ENCODE results near the gene ERC2. TPM values are rescaled to one million over a fixed set of nuclear protein-coding genes. Genes with fewer than 3 reads are reported as not detected.

ERC2 gene
- total RNA-seq, 1 donor from 2014 or later = 0.99 TPM

GRCh38 chr3:55751730-55752129 is 716.5 kb downstream of the ERC2 start:
- no peak for TF ChIP-seq CTCF (IDR thresholded peaks at IDR 0.05; ENCODE audit: borderline replicate concordance)
- intact Hi-C loops (cut with micrococcal nuclease) = no loop called here
- H3K9me3 ChIP-seq (replicated peaks) = no peaks in the 10 kb centered on the region
- H3K36me3 ChIP-seq = no peaks in the 10 kb centered on the region
- no peak overlapping the region for H3K27ac ChIP-seq (replicated peaks)
- H3K27me3 ChIP-seq (ENCODE audit: low read depth) = peaks cover 31% of the 10 kb centered on the region
- no peak overlapping the region for H3K4me3 ChIP-seq
- DNase-seq = no peak
- H3K4me1 ChIP-seq = no peaks in the 10 kb centered on the region

- H3K4me1 ChIP-seq = no peaks in the 10 kb centered on the region
- no peaks in the 10 kb centered on the region for H3K36me3 ChIP-seq
- intact Hi-C loops (cut with micrococcal nuclease) = no loop called here
- no peak for TF ChIP-seq CTCF (IDR thresholded peaks at IDR 0.05; ENCODE audit: borderline replicate concordance)
- H3K9me3 ChIP-seq (replicated peaks) = no peaks in the 10 kb centered on the region
- H3K27me3 ChIP-seq (ENCODE audit: low read depth) = peaks cover 30% of the 10 kb centered on the region
- no peak for DNase-seq
- no peak overlapping the region for H3K27ac ChIP-seq (replicated peaks)
- H3K4me3 ChIP-seq = no peak overlapping the region
Observed at GRCh38 chr3:55750525-55750924, 717.7 kb downstream of the ERC2 start.

GRCh38 chr3:55749036-55749435 is 719.2 kb downstream of the ERC2 start:
- no peak for TF ChIP-seq CTCF (IDR thresholded peaks at IDR 0.05; ENCODE audit: borderline replicate concordance)
- intact Hi-C loops (cut with micrococcal nuclease) = loop anchor here (5.0 kb wide), 1 partner anchor 262 kb away; the partner anchor contains the start of gene WNT5A
- no peak overlapping the region for H3K27ac ChIP-seq (replicated peaks)

GRCh38 chr3:55746808-55747413 is 721.4 kb downstream of the ERC2 start:
- Histone ChIP-seq H3K27me3 (ENCODE audit: low read depth) (no peaks in the 10 kb centered on the region), H3K36me3 (no peaks in the 10 kb centered on the region), H3K27ac (replicated peaks) (no peak overlapping the region), H3K4me3 (no peak overlapping the region), H3K4me1 (no peaks in the 10 kb centered on the region), H3K9me3 (replicated peaks) (no peaks in the 10 kb centered on the region)
- DNase-seq = no peak
- intact Hi-C loops (cut with micrococcal nuclease) = loop anchor here (5.0 kb wide), 1 partner anchor 260 kb away; the partner anchor contains the start of gene WNT5A
- TF ChIP-seq CTCF (IDR thresholded peaks at IDR 0.05; ENCODE audit: borderline replicate concordance) = peak; percentile 54

More at GRCh38 chr3:55749036-55749435, 719.2 kb downstream of the ERC2 start:
- no peaks in the 10 kb centered on the region for H3K4me1 ChIP-seq
- H3K27me3 ChIP-seq (ENCODE audit: low read depth) = peaks cover 20% of the 10 kb centered on the region
- no peaks in the 10 kb centered on the region for H3K36me3 ChIP-seq
- H3K4me3 ChIP-seq = no peak overlapping the region
- no peaks in the 10 kb centered on the region for H3K9me3 ChIP-seq (replicated peaks)
- no peak for DNase-seq

- no peak for DNase-seq
- H3K9me3 ChIP-seq (replicated peaks) = no peaks in the 10 kb centered on the region
- H3K27me3 ChIP-seq (ENCODE audit: low read depth) = peaks cover 4% of the 10 kb centered on the region
- no peaks in the 10 kb centered on the region for H3K4me1 ChIP-seq
- H3K4me3 ChIP-seq = no peak overlapping the region
- H3K36me3 ChIP-seq = no peaks in the 10 kb centered on the region
- no peak for TF ChIP-seq CTCF (IDR thresholded peaks at IDR 0.05; ENCODE audit: borderline replicate concordance)
- no peak overlapping the region for H3K27ac ChIP-seq (replicated peaks)
- intact Hi-C loops (cut with micrococcal nuclease) = no loop called here
Observed at GRCh38 chr3:55742832-55743136, 725.5 kb downstream of the ERC2 start.
